ENCODE results near the gene FANK1.

- TF ChIP-seq EZH2phosphoT487 (IDR thresholded peaks at IDR 0.05; ENCODE audit: low read length) (no peak), CTCF (IDR thresholded peaks at IDR 0.05; ENCODE audit: low read length) (no peak)
Observed at GRCh38 chr10:126043389-126043788, 147.0 kb downstream of the FANK1 start.

All from MM.1S (cell line).